Mucosa of descending colon (tissue), 3 donors: ENCODE measurements around the gene GRIN1. TPM values are rescaled to one million over a fixed set of nuclear protein-coding genes. Genes with fewer than 3 reads are reported as not detected.

ENCODE experiments used
- ATAC-seq: fragments of 200-7000 bp; cut with Tn5 transposase; one replicate; pipeline ENCODE4 v1.9.1; 2020; ENCODE audit warnings: mild to moderate bottlenecking, moderate library complexity
- DNase-seq, 3 donors: peaks; one replicate each; pipeline ENCODE4 v3.0.0-alpha.2; 2020
- H3K36me3 ChIP-seq: fragments of 200-600 bp; one replicate; pipeline ENCODE4 v1.8.0; 2021; ENCODE audit warnings: low read depth, mild to moderate bottlenecking
- H3K4me1 ChIP-seq: fragments of 200-600 bp; one replicate; pipeline ENCODE4 v1.8.0; 2021; ENCODE audit warnings: low read depth, mild to moderate bottlenecking
- H3K4me3 ChIP-seq: fragments of 200-600 bp; one replicate; pipeline ENCODE4 v1.8.0; 2021; ENCODE audit warnings: mild to moderate bottlenecking
- H3K9me3 ChIP-seq: fragments of 200-600 bp; one replicate; pipeline ENCODE4 v1.8.0; 2021; ENCODE audit warnings: mild to moderate bottlenecking
- CTCF ChIP-seq: fragments of 200-600 bp; IDR thresholded peaks from one replicate; pipeline ENCODE4 v1.8.0; 2022; ENCODE audit warnings: antibody characterized with exemption, mild to moderate bottlenecking
- intact Hi-C, 2 donors: fragments of 100-400 bp; cut with DNase I in 1 of 2; cut with micrococcal nuclease in 1 of 2; formaldehyde crosslinking; loops; one replicate each; pipeline versions ENCODE4 v1.11.0 to v1.11.1; 2022; cut with DNase I, micrococcal nuclease
- total RNA-seq, 3 donors: library from RNA; stranded (reverse); fragmentation: NEBNext Ultra II Directional in 2 of 3; extraction: Animal tissue kit (Norgen Biotek cat#: 25700) in 2 of 3; gene quantifications; one replicate each; pipeline versions ENCODE4 v1.2.1 to v1.2.4, GENCODE V29; 2021 to 2023
- donor health status: DM: no; HTN: no; CAD: no; lungs with moderate emphysema.
- donor health status: DM: no; HTN: no; CAD: no.
- donor health status: DM: no; HTN: yes; CAD: no.

The GRIN1 gene
- total RNA-seq, 3 donors from 2014 or later = 0.36 to 2.6 TPM; not detected in 1

GRCh38 chr9:137097761-137098462, 41.0 kb upstream of the GRIN1 start:
- DNase-seq = no peak
- Histone ChIP-seq H3K9me3 (no peaks in the 10 kb centered on the region), H3K36me3 (peaks cover 5% of the 10 kb centered on the region), H3K4me1 (no peaks in the 10 kb centered on the region), H3K4me3 (no peak overlapping the region)
- no peak for TF ChIP-seq CTCF
- intact Hi-C loops = no loop called here
- no peak for ATAC-seq

- DNase-seq = no peak
- ATAC-seq = no peak
- Histone ChIP-seq H3K9me3 (no peaks in the 10 kb centered on the region), H3K4me3 (no peak overlapping the region), H3K36me3 (peaks cover 5% of the 10 kb centered on the region), H3K4me1 (no peaks in the 10 kb centered on the region)
- no peak for TF ChIP-seq CTCF
- intact Hi-C loops = no loop called here
Observed at GRCh38 chr9:137099231-137099630, 39.7 kb upstream of the GRIN1 start.

GRCh38 chr9:137103206-137103999, 35.6 kb upstream of the GRIN1 start:
- ATAC-seq = no peak
- Histone ChIP-seq H3K4me3 (no peak overlapping the region), H3K9me3 (no peaks in the 10 kb centered on the region), H3K36me3 (peaks cover 5% of the 10 kb centered on the region), H3K4me1 (no peaks in the 10 kb centered on the region)
- no peak for DNase-seq
- no peak for TF ChIP-seq CTCF
- intact Hi-C loops = no loop called here

- H3K4me1 ChIP-seq = no peaks in the 10 kb centered on the region
- H3K9me3 ChIP-seq = no peaks in the 10 kb centered on the region
- H3K4me3 ChIP-seq = no peak overlapping the region
- no peak for DNase-seq
- ATAC-seq = no peak
- peaks cover 5% of the 10 kb centered on the region for H3K36me3 ChIP-seq
- intact Hi-C loops = no loop called here
- TF ChIP-seq CTCF = no peak
Observed at GRCh38 chr9:137105814-137106661, 32.9 kb upstream of the GRIN1 start.

GRCh38 chr9:137106662-137107250, 32.2 kb upstream of the GRIN1 start:
- intact Hi-C loops = no loop called here
- no peaks in the 10 kb centered on the region for H3K9me3 ChIP-seq
- ATAC-seq = no peak
- no peaks in the 10 kb centered on the region for H3K36me3 ChIP-seq
- TF ChIP-seq CTCF = no peak
- DNase-seq = no peak
- no peaks in the 10 kb centered on the region for H3K4me1 ChIP-seq
- no peak overlapping the region for H3K4me3 ChIP-seq
